H1 (cell line): ENCODE measurements around the gene MTX3. TPM values are rescaled to one million over a fixed set of nuclear protein-coding genes. Genes with fewer than 3 reads are reported as not detected.

Experiments used
- CTCF ChIA-PET: fragments of 300-600 bp; sonication (Branson Sonifier 250); formaldehyde crosslinking; loops from one replicate; lab custom pipeline; 2021; ENCODE audit not compliant: partially characterized antibody; lab: Charles Lee
- POLR2A ChIA-PET: fragments of 300-600 bp; sonication (Branson Sonifier 250); formaldehyde crosslinking; loops from one replicate; lab custom pipeline; 2021; ENCODE audit warnings: inconsistent platforms; ENCODE audit not compliant: partially characterized antibody; lab: Charles Lee
- DNase-seq, 2 experiments: peaks; one replicate each; pipeline versions ENCODE4 v3.0.0 to v3.0.0-alpha.2; 2010 to 2022; ENCODE audit warnings: low spot score in 2 of 2, low read depth in 1 of 2, mixed read lengths in 1 of 2
- FAIRE-seq: peaks from 2 replicates; lab custom pipeline; 2011; peaks lifted over from hg19 to GRCh38; lab: Jason Lieb, UNC
- H2AFZ ChIP-seq: 2 replicates; pipeline ENCODE4 v1.8.1; 2012; ENCODE audit warnings: low read length, inconsistent platforms
- H2AK5ac ChIP-seq: 2 replicates; pipeline ENCODE4 v1.6.1; 2013; ENCODE audit warnings: low read depth, low read length
- H2BK120ac ChIP-seq: replicated peaks from 2 replicates; pipeline ENCODE3; 2013; ENCODE audit warnings: low read depth, low read length, inconsistent platforms
- H2BK12ac ChIP-seq: 2 replicates; pipeline ENCODE4 v1.6.1; 2013; ENCODE audit warnings: low read depth, low read length
- H2BK15ac ChIP-seq: 2 replicates; pipeline ENCODE4 v1.6.1; 2013; ENCODE audit warnings: low read length
- H2BK20ac ChIP-seq: 2 replicates; pipeline ENCODE4 v1.6.1; 2013; ENCODE audit warnings: low read length
- H2BK5ac ChIP-seq: 2 replicates; pipeline ENCODE4 v1.6.1; 2013; ENCODE audit warnings: low read depth, low read length
- H3K14ac ChIP-seq: 2 replicates; pipeline ENCODE4 v1.6.1; 2013; ENCODE audit warnings: inconsistent platforms; ENCODE audit not compliant: insufficient read length
- H3K18ac ChIP-seq: 2 replicates; pipeline ENCODE4 v1.6.1; 2013; ENCODE audit warnings: low read length; ENCODE audit errors: extremely low read depth
- H3K23ac ChIP-seq: 2 replicates; pipeline ENCODE4 v1.6.1; 2013; ENCODE audit warnings: inconsistent platforms; ENCODE audit not compliant: insufficient read length
- H3K23me2 ChIP-seq: 2 replicates; pipeline ENCODE4 v1.6.1; 2013; ENCODE audit warnings: low read depth, low read length
- H3K27ac ChIP-seq: 2 replicates; pipeline ENCODE4 v1.6.1; 2011; ENCODE audit warnings: low read depth, low read length, inconsistent platforms
- H3K27me3 ChIP-seq, 4 experiments: replicated peaks in 1 of 4; 1 replicate in 1 of 4; 2 replicates in 3 of 4; pipeline versions ENCODE4 v1.6.1 to v1.8.1; 2011 to 2013; ENCODE audit warnings: low read length in 3 of 4, mild to moderate bottlenecking in 3 of 4, inconsistent platforms in 2 of 4, mixed read lengths in 2 of 4, moderate library complexity in 1 of 4; ENCODE audit not compliant: control insufficient read depth in 3 of 4, insufficient read depth in 3 of 4; ENCODE audit errors: extremely low read depth in 1 of 4
- H3K36me3 ChIP-seq, 4 experiments: 2 replicates each; pipeline versions ENCODE4 v1.6.1 to v1.8.1; 2011 to 2013; ENCODE audit warnings: mild to moderate bottlenecking in 4 of 4, low read length in 3 of 4, moderate library complexity in 2 of 4, control low read depth in 1 of 4, inconsistent platforms in 1 of 4; ENCODE audit not compliant: insufficient read depth in 4 of 4, control insufficient read depth in 2 of 4
- H3K4ac ChIP-seq: replicated peaks from 2 replicates; pipeline ENCODE3; 2013; ENCODE audit warnings: low read length, low read depth, mixed read lengths, inconsistent platforms; ENCODE audit not compliant: insufficient read length
- H3K4me1 ChIP-seq, 4 experiments: replicated peaks in 1 of 4; 1 replicate in 1 of 4; 2 replicates in 3 of 4; pipeline versions ENCODE4 v1.6.1 to v1.8.1; 2011 to 2013; ENCODE audit warnings: low read length in 3 of 4, inconsistent platforms in 2 of 4, mixed read lengths in 1 of 4; ENCODE audit not compliant: insufficient read depth in 4 of 4, control insufficient read depth in 3 of 4
- H3K4me2 ChIP-seq, 2 experiments: 2 replicates each; pipeline versions ENCODE4 v1.6.1 to v1.8.1; 2011 to 2013; ENCODE audit warnings: low read depth in 2 of 2, low read length in 2 of 2, control low read depth in 1 of 2, inconsistent platforms in 1 of 2, mild to moderate bottlenecking in 1 of 2; ENCODE audit not compliant: insufficient read depth in 1 of 2
- H3K4me3 ChIP-seq, 4 experiments: fragments of 200-600, 300-600 bp in 1 of 4; sonication (generic), shearing (Covaris generic), sonication (Bioruptor Twin) in 1 of 4; 2 replicates each; pipeline versions ENCODE4 v1.5.1 to v1.8.1; 2011 to 2016; ENCODE audit warnings: low read length in 4 of 4, low read depth in 3 of 4, control low read depth in 2 of 4, inconsistent platforms in 2 of 4, mild to moderate bottlenecking in 2 of 4, mixed read lengths in 1 of 4, moderate library complexity in 1 of 4; ENCODE audit not compliant: insufficient read depth in 2 of 4; ENCODE audit errors: extremely low read depth in 1 of 4
- H3K56ac ChIP-seq: replicated peaks from 2 replicates; pipeline ENCODE3; 2013; ENCODE audit warnings: low read depth, mild to moderate bottlenecking, mixed read lengths, low read length, inconsistent platforms; ENCODE audit not compliant: insufficient read length
- H3K79me1 ChIP-seq: 2 replicates; pipeline ENCODE4 v1.6.1; 2013; ENCODE audit warnings: low read depth, low read length, control low read depth
- H3K79me2 ChIP-seq, 2 experiments: 2 replicates each; pipeline versions ENCODE4 v1.6.1 to v1.8.1; 2012 to 2013; ENCODE audit warnings: low read length in 2 of 2, mild to moderate bottlenecking in 2 of 2, inconsistent platforms in 1 of 2; ENCODE audit not compliant: insufficient read depth in 2 of 2, control insufficient read depth in 1 of 2
- H3K9ac ChIP-seq, 4 experiments: replicated peaks in 1 of 4; 1 replicate in 1 of 4; 2 replicates in 3 of 4; pipeline versions ENCODE4 v1.6.1 to v1.8.1; 2011 to 2013; ENCODE audit warnings: low read depth in 3 of 4, low read length in 3 of 4, control low read depth in 2 of 4, mild to moderate bottlenecking in 2 of 4, moderate library complexity in 2 of 4, inconsistent platforms in 1 of 4; ENCODE audit errors: extremely low read depth in 1 of 4
- H3K9me3 ChIP-seq, 2 experiments: 2 replicates each; pipeline versions ENCODE4 v1.6.1 to v1.8.1; 2012 to 2013; ENCODE audit warnings: mild to moderate bottlenecking in 2 of 2, moderate library complexity in 2 of 2, control low read depth in 1 of 2, inconsistent platforms in 1 of 2, low read depth in 1 of 2, low read length in 1 of 2, mixed read lengths in 1 of 2; ENCODE audit not compliant: insufficient read depth in 2 of 2
- H4K20me1 ChIP-seq, 2 experiments: replicated peaks in 1 of 2; 2 replicates each; pipeline versions ENCODE3 to v1.8.1; 2011 to 2013; ENCODE audit warnings: inconsistent platforms in 2 of 2, low read length in 2 of 2, mild to moderate bottlenecking in 1 of 2; ENCODE audit not compliant: insufficient read depth in 2 of 2, control insufficient read depth in 1 of 2
- H4K5ac ChIP-seq: 2 replicates; pipeline ENCODE4 v1.6.1; 2013; ENCODE audit warnings: low read length, low read depth, mixed read lengths, inconsistent platforms; ENCODE audit not compliant: insufficient read length
- H4K8ac ChIP-seq: 2 replicates; pipeline ENCODE4 v1.8.0; 2013; ENCODE audit warnings: mild to moderate bottlenecking, moderate library complexity, low read length, inconsistent platforms; ENCODE audit not compliant: insufficient read depth; ENCODE audit errors: extremely low read depth
- H4K91ac ChIP-seq: replicated peaks from 2 replicates; pipeline ENCODE3; 2013; ENCODE audit warnings: low read length, mixed read lengths, inconsistent platforms; ENCODE audit not compliant: insufficient read length
- JUND ChIP-seq: IDR thresholded peaks from 2 replicates; pipeline ENCODE4 v1.6.1; 2011; ENCODE audit warnings: mild to moderate bottlenecking, improper control_type of control experiment, low read length
- RNF2 ChIP-seq: fragments of 200-900, 300-1000 bp; sonication (generic); IDR thresholded peaks from 2 replicates; pipeline ENCODE4 v1.7.1; 2016; ENCODE audit warnings: borderline replicate concordance, low read depth, mild to moderate bottlenecking, antibody characterized with exemption, low read length; ENCODE audit not compliant: poor library complexity, severe bottlenecking; ENCODE audit errors: missing control alignments
- WGBS, 2 experiments: shearing (Covaris generic) in 1 of 2; methylation state at CpG; one replicate each; pipeline versions ENCODE4 v1.1.6 to v1.1.7; 2013 to 2015; ENCODE audit warnings: low lambda C conversion rate in 2 of 2, mixed read lengths in 2 of 2, inconsistent platforms in 1 of 2, low coverage in 1 of 2, missing lambda C conversion rate in 1 of 2; ENCODE audit not compliant: insufficient replicate concordance in 2 of 2, insufficient coverage in 1 of 2, insufficient read length in 1 of 2; ENCODE audit errors: extremely low coverage in 1 of 2, missing lambda C conversion rate in 1 of 2; 5-methylcytosine and 5-hydroxymethylcytosine counted together
- polyA plus RNA-seq, 7 experiments: library from polyadenylated mRNA; depleted of rRNA in 3 of 7; stranded (reverse) in 5 of 7; unstranded in 2 of 7; fragments of >200 nt in 5 of 7; fragments of 200-250 nt in 2 of 7; gene quantifications; 1 replicate in 5 of 7; 2 replicates in 1 of 7; 4 replicates in 1 of 7; pipeline versions ENCODE4 v1.2.1 to v1.2.3, GENCODE V29; 2011 to 2013; ENCODE audit warnings: missing spikeins in 2 of 7, mixed read lengths in 2 of 7
- total RNA-seq: library from RNA; stranded (reverse); fragmentation: NEBNext Ultra II Directional; extraction: Animal tissue kit (Norgen Biotek cat#: 25700); gene quantifications from 2 replicates; pipeline ENCODE4 v1.2.1, GENCODE V29; 2021

The MTX3 gene
- total and polyA plus RNA-seq, 2 of the 8 experiments (the other 6 are each of a cell fraction or from before 2014, with no cell fraction given): 9.4 to 28.8 TPM

- H4K5ac ChIP-seq: no peak overlapping the region
Measured at GRCh38 chr5:79955941-79956670, 35.0 kb downstream of the MTX3 start.

More at GRCh38 chr5:79955941-79956670, 35.0 kb downstream of the MTX3 start:
- H2BK15ac ChIP-seq: no peak overlapping the region
- FAIRE-seq (no peak), DNase-seq (no peak)
- no peaks in the 10 kb centered on the region for H3K79me1 ChIP-seq
- H3K36me3 ChIP-seq: no peaks in the 10 kb centered on the region
- H3K4me1 ChIP-seq: peaks cover 0 to 2% (median 0%) of the 10 kb centered on the region in 4 experiments; a peak in 2 of 7 replicates
- H2BK5ac ChIP-seq: no peak overlapping the region
- no peaks in the 10 kb centered on the region for H3K79me2 ChIP-seq
- no peaks in the 10 kb centered on the region; the same call in 1 of the 2 replicates for H3K23me2 ChIP-seq
- H3K4me3 ChIP-seq: no peak overlapping the region
- peak overlapping the region; percentile 26; the same call in 1 of the 2 replicates for H2AFZ ChIP-seq
- H2BK20ac ChIP-seq: no peak overlapping the region
- ChIA-PET POLR2A (no interaction called here), CTCF (no interaction called here)
- H4K8ac ChIP-seq: no peak overlapping the region
- WGBS, 2 experiments: 73% methylated on average over 6 of the region's 6 CpGs; no CpG with 5 or more reads in 1 of the 2 experiments
- H3K9ac ChIP-seq: no peak overlapping the region
- no peak overlapping the region for H3K23ac ChIP-seq
- H3K18ac ChIP-seq: no peak overlapping the region
- H4K91ac ChIP-seq: no peak overlapping the region
- H3K9me3 ChIP-seq: no peaks in the 10 kb centered on the region
- no peak overlapping the region for H3K56ac ChIP-seq
- no peaks in the 10 kb centered on the region for H3K27me3 ChIP-seq
- no peak overlapping the region for H3K4ac ChIP-seq
- no peak for TF ChIP-seq RNF2
- peak; percentile 84 for TF ChIP-seq JUND
- no peak overlapping the region for H2BK12ac ChIP-seq
- H3K4me2 ChIP-seq: no peak overlapping the region
- no peak overlapping the region for H2BK120ac ChIP-seq
- no peak overlapping the region for H3K27ac ChIP-seq
- H2AK5ac ChIP-seq: no peak overlapping the region
- H3K14ac ChIP-seq: no peak overlapping the region
- H4K20me1 ChIP-seq: no peaks in the 10 kb centered on the region
